Common myeloid progenitor, CD34-positive (primary cell): ENCODE measurements around the gene LPAR1.

ENCODE experiments used
- CTCF ChIA-PET: fragments of 350-600 bp; sonication (Branson Sonifier 250); formaldehyde crosslinking; loops from one replicate; lab custom pipeline; 2021; ENCODE audit warnings: antibody characterized with exemption; lab: Charles Lee
- POLR2A ChIA-PET: fragments of 350-600 bp; sonication (Branson Sonifier 250); formaldehyde crosslinking; loops from one replicate; lab custom pipeline; 2021; ENCODE audit warnings: antibody characterized with exemption; lab: Charles Lee
- DNase-seq, 3 donors: peaks; one replicate each; pipeline versions ENCODE4 v3.0.0 to v3.0.0-alpha.2; 2013
- H3K27ac ChIP-seq, 2 experiments: 1 replicate in 1 of 2; 2 replicates in 1 of 2; pipeline ENCODE4 v1.7.0; 2013; ENCODE audit warnings: inconsistent platforms in 2 of 2, low read length in 2 of 2, mild to moderate bottlenecking in 2 of 2, low read depth in 1 of 2, moderate library complexity in 1 of 2; ENCODE audit not compliant: severe bottlenecking in 2 of 2, insufficient read depth in 1 of 2, poor library complexity in 1 of 2
- H3K27me3 ChIP-seq, 5 experiments: replicated peaks in 2 of 5; 1 replicate in 3 of 5; 2 replicates in 2 of 5; pipeline versions ENCODE4 v1.6.1 to v1.7.0; 2013; ENCODE audit warnings: low read length in 4 of 5, mild to moderate bottlenecking in 2 of 5, moderate library complexity in 2 of 5, inconsistent platforms in 1 of 5; ENCODE audit not compliant: insufficient read depth in 5 of 5, control insufficient read depth in 4 of 5
- H3K36me3 ChIP-seq, 4 experiments: 1 replicate in 2 of 4; 2 replicates in 2 of 4; pipeline versions ENCODE4 v1.6.1 to v1.7.0; 2013; ENCODE audit warnings: low read length in 3 of 4, control low read depth in 1 of 4, mild to moderate bottlenecking in 1 of 4; ENCODE audit not compliant: control insufficient read depth in 4 of 4, insufficient read depth in 4 of 4
- H3K4me1 ChIP-seq, 4 experiments: 1 replicate in 3 of 4; 2 replicates in 1 of 4; pipeline versions ENCODE4 v1.6.1 to v1.7.1; 2013; ENCODE audit warnings: low read length in 3 of 4, mild to moderate bottlenecking in 3 of 4, control low read depth in 1 of 4, inconsistent platforms in 1 of 4, moderate library complexity in 1 of 4; ENCODE audit not compliant: control insufficient read depth in 4 of 4, insufficient read depth in 4 of 4; ENCODE audit errors: control extremely low read depth in 1 of 4
- H3K4me3 ChIP-seq, 7 experiments: 1 replicate in 4 of 7; 2 replicates in 3 of 7; pipeline versions ENCODE4 v1.5.1 to v1.7.0; 2013; ENCODE audit warnings: mild to moderate bottlenecking in 7 of 7, low read length in 6 of 7, moderate library complexity in 6 of 7, inconsistent platforms in 2 of 7, low read depth in 2 of 7, control low read depth in 1 of 7; ENCODE audit not compliant: insufficient read depth in 4 of 7, control insufficient read depth in 1 of 7; ENCODE audit errors: extremely low read depth in 1 of 7
- H3K9me3 ChIP-seq, 5 experiments: 1 replicate in 4 of 5; 2 replicates in 1 of 5; pipeline versions ENCODE4 v1.6.1 to v1.7.1; 2013; ENCODE audit warnings: low read length in 4 of 5, mild to moderate bottlenecking in 2 of 5, inconsistent platforms in 1 of 5, low read depth in 1 of 5, moderate library complexity in 1 of 5; ENCODE audit not compliant: control insufficient read depth in 4 of 5, insufficient read depth in 2 of 5; ENCODE audit errors: control extremely low read depth in 1 of 5
- WGBS: methylation state at CpG from one replicate; pipeline ENCODE4 v1.1.5; 2013; ENCODE audit not compliant: insufficient coverage; 5-methylcytosine and 5-hydroxymethylcytosine counted together

Gene LPAR1

DNA sequence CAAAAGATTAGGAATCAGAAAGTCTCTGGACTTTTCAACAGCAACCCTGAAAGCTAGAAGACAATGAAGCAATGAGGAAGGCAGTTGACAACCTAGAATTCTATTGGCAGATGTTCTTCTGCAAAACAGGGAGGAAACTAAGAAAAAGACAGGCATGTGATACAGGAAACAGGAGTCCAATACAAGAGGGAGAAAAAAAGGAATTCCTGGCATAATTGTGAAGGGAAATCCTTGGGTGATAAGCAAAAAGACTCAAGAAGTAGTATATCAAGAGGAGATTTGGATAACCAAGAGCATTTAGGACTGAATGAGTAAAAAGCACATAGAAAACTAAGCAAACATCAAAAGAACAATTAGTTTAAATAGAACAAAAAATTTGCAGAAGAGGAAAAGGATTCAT is 58.6 kb downstream of the LPAR1 start:
- H3K27ac ChIP-seq = no peak overlapping the region
- no peak for DNase-seq
- H3K4me1 ChIP-seq = peaks cover 0 to 29% (median 3%) of the 10 kb centered on the region in 4 experiments
- no peaks in the 10 kb centered on the region for H3K27me3 ChIP-seq
- H3K4me3 ChIP-seq = no peak overlapping the region
- no peaks in the 10 kb centered on the region for H3K36me3 ChIP-seq
- POLR2A ChIA-PET = no interaction called here
- H3K9me3 ChIP-seq = no peaks in the 10 kb centered on the region
- CTCF ChIA-PET = no interaction called here

DNA sequence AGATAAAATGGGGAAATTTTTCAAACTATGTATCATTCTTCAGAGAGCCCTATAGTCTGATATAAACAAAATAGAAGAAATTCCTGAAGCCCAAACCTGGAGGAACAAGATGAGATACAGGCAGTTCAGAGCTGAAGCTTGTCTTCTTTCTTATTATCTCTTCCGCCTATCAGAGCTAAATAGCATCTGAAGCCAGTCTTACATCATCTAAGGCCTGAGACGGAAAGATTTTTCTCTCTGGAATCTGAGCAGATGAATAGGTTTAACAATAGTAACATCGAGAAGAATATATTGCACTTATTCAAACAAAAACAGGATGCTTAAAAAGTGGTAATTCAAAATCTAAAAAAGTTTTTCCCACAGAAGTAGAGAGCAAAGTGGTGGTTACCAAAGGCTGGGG is 59.8 kb downstream of the LPAR1 start:
- ChIA-PET CTCF (no interaction called here), POLR2A (no interaction called here)
- WGBS = 100% methylated on average over 1 of the region's 3 CpGs
- no peaks in the 10 kb centered on the region for H3K36me3 ChIP-seq
- no peaks in the 10 kb centered on the region for H3K27me3 ChIP-seq
- peaks cover 0 to 30% (median 4%) of the 10 kb centered on the region in 4 experiments for H3K4me1 ChIP-seq
- no peak for DNase-seq
- no peak overlapping the region for H3K4me3 ChIP-seq
- no peak overlapping the region for H3K27ac ChIP-seq
- no peaks in the 10 kb centered on the region for H3K9me3 ChIP-seq

DNA sequence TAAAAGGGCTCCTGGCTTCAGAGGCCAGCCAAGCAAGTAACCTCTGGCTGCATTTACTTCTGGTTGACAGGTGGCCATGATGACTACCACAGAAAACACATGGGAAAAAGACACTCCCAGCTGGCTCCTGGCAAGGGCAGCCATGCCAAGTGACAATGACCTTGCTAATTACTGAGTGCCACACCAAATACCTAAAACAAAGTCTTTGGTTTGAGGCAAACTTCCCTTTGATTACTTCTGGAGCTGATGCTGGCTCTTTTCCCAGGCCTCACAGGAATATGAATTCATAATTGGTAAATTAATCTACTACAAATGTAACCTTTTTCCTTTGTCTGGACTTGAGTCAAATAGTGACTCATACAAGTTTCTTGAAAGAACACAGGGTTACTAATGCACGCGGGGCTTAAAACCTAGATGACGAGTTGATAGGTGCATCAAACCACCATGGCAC is 61.0 kb downstream of the LPAR1 start:
- no peak for DNase-seq
- ChIA-PET POLR2A (no interaction called here), CTCF (no interaction called here)
- Histone ChIP-seq H3K27ac (no peak overlapping the region), H3K9me3 (no peaks in the 10 kb centered on the region), H3K4me3 (no peak overlapping the region), H3K36me3 (no peaks in the 10 kb centered on the region), H3K27me3 (no peaks in the 10 kb centered on the region), H3K4me1 (peaks cover 0 to 30% (median 4%) of the 10 kb centered on the region in 4 experiments)
- no CpG with 5 or more reads among the region's 3 CpGs for WGBS

DNA sequence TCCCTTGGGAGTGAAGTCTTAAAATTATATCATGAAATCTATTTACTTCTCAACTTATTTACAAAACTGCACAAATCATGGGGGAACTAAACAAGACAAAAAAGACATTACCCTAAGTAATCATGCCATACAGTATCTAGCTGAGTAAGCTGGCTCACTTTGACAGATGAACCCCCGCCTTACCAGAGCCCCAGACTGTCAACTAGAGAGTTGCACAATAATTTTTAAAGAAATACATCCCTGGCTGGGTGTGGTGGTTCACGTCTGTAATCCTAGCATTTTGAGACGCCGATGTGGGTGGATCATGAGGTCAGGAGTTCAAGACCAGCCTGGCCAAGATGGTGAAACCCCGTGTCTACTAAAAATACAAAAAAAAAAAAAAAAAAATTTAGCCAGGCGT is 62.3 kb downstream of the LPAR1 start:
- no peak for DNase-seq
- H3K27ac ChIP-seq = no peak overlapping the region
- CTCF ChIA-PET = no interaction called here
- H3K36me3 ChIP-seq = no peaks in the 10 kb centered on the region
- POLR2A ChIA-PET = no interaction called here
- H3K4me1 ChIP-seq = peaks cover 0 to 30% (median 4%) of the 10 kb centered on the region in 4 experiments
- H3K27me3 ChIP-seq = no peaks in the 10 kb centered on the region
- 100% methylated on average over 1 of the region's 6 CpGs for WGBS
- H3K4me3 ChIP-seq = no peak overlapping the region
- H3K9me3 ChIP-seq = no peaks in the 10 kb centered on the region

DNA sequence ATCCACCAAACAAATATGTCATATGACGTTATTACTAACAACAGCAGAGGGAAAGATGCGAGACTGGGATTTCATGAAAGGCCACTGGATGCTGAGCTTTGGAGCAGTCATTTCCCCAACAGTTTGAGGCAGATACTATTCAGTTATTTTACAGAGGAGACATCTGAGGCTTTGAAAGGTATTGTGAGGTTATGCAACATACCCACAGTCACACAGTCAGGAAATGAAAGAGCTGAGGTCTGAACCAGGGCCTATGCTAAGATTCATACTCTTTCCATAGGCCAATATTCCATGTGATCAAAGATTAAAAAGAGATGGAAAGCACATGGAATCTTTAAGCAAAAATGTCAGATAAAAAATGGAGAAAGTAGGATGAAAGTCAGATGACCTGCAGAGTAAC is 63.0 kb downstream of the LPAR1 start:
- DNase-seq = no peak
- Histone ChIP-seq H3K27ac (no peak overlapping the region), H3K9me3 (no peaks in the 10 kb centered on the region), H3K4me3 (no peak overlapping the region), H3K27me3 (no peaks in the 10 kb centered on the region), H3K36me3 (no peaks in the 10 kb centered on the region), H3K4me1 (peaks cover 0 to 28% (median 4%) of the 10 kb centered on the region in 4 experiments)
- POLR2A ChIA-PET = no interaction called here
- CTCF ChIA-PET = interaction anchor here (0.6 kb wide), 1 partner anchor 108 kb away, joined by 3 read pairs; no protein-coding TSS in a partner anchor
- 71% methylated on average over 2 of the region's 2 CpGs for WGBS

DNA sequence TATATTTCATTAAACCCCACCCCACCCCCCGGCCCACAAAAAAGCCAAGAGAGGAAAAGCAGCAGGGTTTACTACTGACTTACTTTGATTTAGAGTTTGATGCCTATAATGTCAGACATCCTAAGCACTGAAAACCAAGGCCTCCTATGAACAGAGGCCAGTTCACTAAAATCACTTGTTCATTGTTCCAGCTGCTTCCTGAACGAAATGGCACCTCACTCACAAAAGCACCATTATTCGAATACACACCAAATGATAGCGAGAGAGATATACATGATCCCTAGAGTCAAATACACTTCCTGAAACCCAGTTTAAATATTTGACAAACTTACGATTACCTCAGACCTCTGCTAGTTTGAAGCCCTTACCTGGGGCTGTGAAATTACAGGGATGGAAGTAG is 66.6 kb downstream of the LPAR1 start:
- peaks cover 0 to 16% (median 4%) of the 10 kb centered on the region in 4 experiments for H3K4me1 ChIP-seq
- POLR2A ChIA-PET = no interaction called here
- H3K9me3 ChIP-seq = no peaks in the 10 kb centered on the region
- H3K4me3 ChIP-seq = no peak overlapping the region
- no peak overlapping the region for H3K27ac ChIP-seq
- CTCF ChIA-PET = no interaction called here
- H3K27me3 ChIP-seq = no peaks in the 10 kb centered on the region
- H3K36me3 ChIP-seq = no peaks in the 10 kb centered on the region
- WGBS = no CpG with 5 or more reads among the region's 5 CpGs
- DNase-seq = no peak

DNA sequence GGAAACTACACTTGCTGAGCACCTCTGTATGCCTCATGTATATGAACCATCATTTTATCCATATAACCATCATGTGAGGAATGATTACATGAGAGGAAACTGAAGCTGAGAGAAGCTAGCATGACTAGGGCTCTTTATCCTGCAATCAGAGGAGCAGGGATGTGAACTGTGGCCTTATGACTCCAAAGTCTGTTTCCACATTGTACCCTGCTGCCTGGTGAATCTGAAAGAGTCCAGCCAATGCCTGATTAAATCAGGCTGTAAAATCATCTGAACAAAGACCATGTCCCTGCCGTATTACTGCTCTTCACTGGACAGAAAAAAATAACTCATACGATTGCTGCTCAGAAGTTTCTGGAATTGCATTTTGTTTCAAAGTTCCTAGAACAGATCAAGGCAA is 67.0 kb downstream of the LPAR1 start:
- Histone ChIP-seq H3K27ac (no peak overlapping the region), H3K36me3 (no peaks in the 10 kb centered on the region), H3K4me3 (no peak overlapping the region), H3K4me1 (peaks cover 0 to 16% (median 4%) of the 10 kb centered on the region in 4 experiments), H3K27me3 (no peaks in the 10 kb centered on the region), H3K9me3 (no peaks in the 10 kb centered on the region)
- ChIA-PET CTCF (no interaction called here), POLR2A (no interaction called here)
- no CpG with 5 or more reads among the region's 2 CpGs for WGBS
- DNase-seq = no peak
